ENCODE measurements around the gene PRKCZ.
A peak's percentile ranks its signal among the peaks of the same experiment; 100 is the strongest.

Gene PRKCZ

GRCh38 chr1:2214541-2215241 lies 164.5 kb downstream of the PRKCZ start:
- DNase-seq: no peak

GRCh38 chr1:2215329-2215728 lies 165.1 kb downstream of the PRKCZ start:
- DNase-seq: no peak

GRCh38 chr1:2215909-2216766 lies 165.9 kb downstream of the PRKCZ start:
- no peak for DNase-seq

- no peak for DNase-seq
Observed at GRCh38 chr1:2216767-2217058, 166.5 kb downstream of the PRKCZ start.

- DNase-seq: no peak
Observed at GRCh38 chr1:2221271-2221670, 171.1 kb downstream of the PRKCZ start.

GRCh38 chr1:2224170-2224584 lies 174.0 kb downstream of the PRKCZ start:
- no peak for DNase-seq

- no peak for DNase-seq
Observed at GRCh38 chr1:2224631-2225428, 174.6 kb downstream of the PRKCZ start.

GRCh38 chr1:2226525-2227345 lies 176.5 kb downstream of the PRKCZ start:
- DNase-seq: no peak

GRCh38 chr1:2227346-2228156 lies 177.3 kb downstream of the PRKCZ start:
- DNase-seq: peak; percentile 97

- DNase-seq: no peak
Observed at GRCh38 chr1:2228157-2228594, 178.0 kb downstream of the PRKCZ start, which contains the start of gene SKI. TSS of gene SKI (plus strand) at chr1:2228319. CDS start at chr1:2228767, 448 bp downstream.

- DNase-seq: peak; percentile 43
Observed at GRCh38 chr1:2228694-2229036, 178.5 kb downstream of the PRKCZ start.

GRCh38 chr1:2229037-2229864 lies 179.0 kb downstream of the PRKCZ start:
- peak; percentile 78 for DNase-seq

GRCh38 chr1:2229911-2230731 lies 179.9 kb downstream of the PRKCZ start:
- DNase-seq: no peak

GRCh38 chr1:2230781-2231531 lies 180.7 kb downstream of the PRKCZ start:
- DNase-seq: peak; percentile 56

- DNase-seq: peak; percentile 73
Observed at GRCh38 chr1:2231532-2232254, 181.5 kb downstream of the PRKCZ start.

- no peak for DNase-seq
Observed at GRCh38 chr1:2232255-2232915, 182.2 kb downstream of the PRKCZ start.

- peak; percentile 86 for DNase-seq
Observed at GRCh38 chr1:2232916-2233438, 182.8 kb downstream of the PRKCZ start.

GRCh38 chr1:2233468-2233867 lies 183.3 kb downstream of the PRKCZ start:
- DNase-seq: no peak
